ENCODE measurements around the gene GABRB1.

DNA sequence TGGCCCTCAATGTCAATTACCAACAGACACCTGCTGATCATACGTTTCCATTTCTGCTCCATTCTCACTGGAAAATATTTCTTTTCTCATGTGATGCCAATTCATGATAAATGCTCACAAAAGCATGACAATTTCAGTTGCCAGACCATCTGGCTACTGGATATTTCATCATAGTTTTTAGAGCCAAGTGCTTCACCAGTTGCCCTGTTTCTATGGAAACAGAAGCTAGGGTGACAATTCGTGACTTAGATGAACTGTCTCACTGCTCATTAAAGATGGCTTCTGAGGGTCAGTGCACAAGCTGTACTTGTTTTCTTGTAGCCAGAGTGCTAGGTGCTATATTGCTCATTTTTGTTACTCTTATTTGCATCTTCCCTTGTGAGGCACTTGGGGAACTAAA is 247.3 kb downstream of the GABRB1 start:
- TF ChIP-seq EZH2 (IDR thresholded peaks at IDR 0.05; ENCODE audit: insufficient read depth, poor library complexity, severe bottlenecking): no peak
- TF ChIP-seq EZH2phosphoT487 (IDR thresholded peaks at IDR 0.05; ENCODE audit: insufficient read depth, low read depth): no peak
